IPS-18a (cell line): ENCODE data around the gene HOXA5.
A peak's percentile ranks its signal among the peaks of the same experiment; 100 is the strongest.

ENCODE experiments used
- H3K27ac ChIP-seq: one replicate; pipeline ENCODE4 v1.5.1; 2013; ENCODE audit warnings: low read length
- H3K27me3 ChIP-seq: one replicate; pipeline ENCODE4 v1.6.1; 2013; ENCODE audit warnings: mild to moderate bottlenecking, low read length; ENCODE audit not compliant: control insufficient read depth, insufficient read depth
- H3K36me3 ChIP-seq: one replicate; pipeline ENCODE4 v1.6.1; 2013; ENCODE audit warnings: low read depth, low read length; ENCODE audit not compliant: control insufficient read depth
- H3K4me1 ChIP-seq: one replicate; pipeline ENCODE4 v1.6.1; 2013; ENCODE audit warnings: low read depth, low read length; ENCODE audit not compliant: control insufficient read depth
- H3K4me3 ChIP-seq: one replicate; pipeline ENCODE4 v1.5.1; 2013; ENCODE audit warnings: low read length
- H3K9ac ChIP-seq: one replicate; pipeline ENCODE4 v1.6.1; 2013; ENCODE audit warnings: mild to moderate bottlenecking, low read length, moderate library complexity
- H3K9me3 ChIP-seq: one replicate; pipeline ENCODE4 v1.6.1; 2013; ENCODE audit warnings: low read depth, low read length; ENCODE audit not compliant: control insufficient read depth

Gene HOXA5

GRCh38 chr7:27138472-27138871, 5.0 kb downstream of the HOXA5 start:
- H3K36me3 ChIP-seq: no peaks in the 10 kb centered on the region
- peaks cover 3% of the 10 kb centered on the region for H3K4me1 ChIP-seq
- no peak overlapping the region for H3K27ac ChIP-seq
- peaks cover 3% of the 10 kb centered on the region for H3K9me3 ChIP-seq
- peaks cover 100% of the 10 kb centered on the region for H3K27me3 ChIP-seq
- H3K4me3 ChIP-seq: no peak overlapping the region
- no peak overlapping the region for H3K9ac ChIP-seq

GRCh38 chr7:27137640-27138315, 5.7 kb downstream of the HOXA5 start:
- peaks cover 100% of the 10 kb centered on the region for H3K27me3 ChIP-seq

DNA sequence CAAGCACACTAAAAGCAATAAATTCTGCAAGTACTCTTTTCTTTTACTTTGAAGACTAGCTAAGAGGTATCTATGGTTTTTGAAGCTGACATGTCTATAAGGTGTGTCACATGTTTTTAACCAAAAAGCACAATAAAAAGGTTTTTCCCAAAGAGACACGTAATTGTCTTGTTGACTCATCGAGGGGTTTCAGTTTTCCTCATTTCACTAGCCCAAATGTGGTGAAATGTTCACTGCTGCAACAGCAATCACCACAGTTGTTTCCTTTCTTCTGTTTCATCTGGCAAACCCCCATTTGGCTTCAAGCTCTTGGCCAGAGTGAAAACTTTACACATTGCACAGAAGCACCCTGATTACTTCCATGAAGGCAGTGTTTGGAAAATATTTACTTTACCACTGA, 9.1 kb downstream of the HOXA5 start:
- H3K4me1 ChIP-seq: peaks cover 5% of the 10 kb centered on the region
- H3K27ac ChIP-seq: no peak overlapping the region
- no peak overlapping the region for H3K9ac ChIP-seq
- no peak overlapping the region for H3K4me3 ChIP-seq
- H3K9me3 ChIP-seq: no peaks in the 10 kb centered on the region
- peaks cover 100% of the 10 kb centered on the region for H3K27me3 ChIP-seq
- no peaks in the 10 kb centered on the region for H3K36me3 ChIP-seq

More at GRCh38 chr7:27137640-27138315, 5.7 kb downstream of the HOXA5 start:
- Histone ChIP-seq H3K4me1 (peaks cover 3% of the 10 kb centered on the region), H3K9ac (no peak overlapping the region), H3K4me3 (no peak overlapping the region), H3K9me3 (peaks cover 3% of the 10 kb centered on the region), H3K36me3 (no peaks in the 10 kb centered on the region), H3K27ac (no peak overlapping the region)

DNA sequence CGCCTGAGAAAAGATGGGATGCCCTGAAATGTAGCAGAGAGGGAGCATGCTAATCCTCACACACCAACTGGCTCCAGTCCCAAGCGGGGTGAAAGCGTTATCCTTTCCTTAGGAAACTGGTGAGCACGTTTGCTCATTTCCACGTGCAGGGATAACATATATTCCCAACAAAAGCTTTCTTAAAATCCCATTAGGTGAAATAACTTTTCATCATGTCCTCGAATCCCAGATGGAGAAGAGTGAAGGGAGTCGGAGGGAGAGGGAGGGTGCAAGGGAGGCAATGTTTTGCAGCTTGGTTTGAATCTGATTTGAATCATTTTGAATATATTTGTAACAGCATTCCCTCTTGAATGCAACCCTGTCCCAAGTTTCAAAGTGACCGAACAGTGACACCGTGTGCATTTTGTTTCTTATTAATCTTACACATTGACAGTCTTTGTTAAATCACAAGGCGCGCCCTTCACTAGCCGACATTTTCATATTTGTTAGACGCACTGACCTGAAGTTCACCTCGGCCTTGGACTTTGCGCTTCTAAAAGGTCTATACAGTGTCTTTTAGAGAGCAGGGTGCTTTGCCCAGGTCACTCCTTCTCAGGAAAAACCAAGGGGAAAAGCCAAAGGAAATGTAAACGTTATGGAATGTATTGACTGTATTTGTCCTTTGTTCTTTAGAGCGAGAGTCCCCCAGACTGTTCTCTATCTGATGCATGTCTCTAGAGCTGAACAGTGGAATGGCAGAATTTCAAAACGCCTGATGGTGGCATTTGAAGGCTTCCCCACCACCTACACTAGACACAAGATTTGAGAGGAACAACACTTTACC, 9.9 kb downstream of the HOXA5 start:
- Histone ChIP-seq H3K27me3 (peaks cover 100% of the 10 kb centered on the region), H3K9me3 (no peaks in the 10 kb centered on the region), H3K9ac (no peak overlapping the region), H3K4me3 (no peak overlapping the region), H3K36me3 (no peaks in the 10 kb centered on the region), H3K27ac (no peak overlapping the region), H3K4me1 (peaks cover 5% of the 10 kb centered on the region)

GRCh38 chr7:27132978-27133377, 10.5 kb downstream of the HOXA5 start:
- H3K4me3 ChIP-seq: no peak overlapping the region
- H3K27me3 ChIP-seq: peaks cover 100% of the 10 kb centered on the region
- H3K4me1 ChIP-seq: peaks cover 5% of the 10 kb centered on the region
- H3K27ac ChIP-seq: no peak overlapping the region
- H3K9me3 ChIP-seq: no peaks in the 10 kb centered on the region
- no peak overlapping the region for H3K9ac ChIP-seq
- no peaks in the 10 kb centered on the region for H3K36me3 ChIP-seq

- H3K36me3 ChIP-seq: no peaks in the 10 kb centered on the region
- H3K4me3 ChIP-seq: no peak overlapping the region
- peaks cover 5% of the 10 kb centered on the region for H3K4me1 ChIP-seq
- H3K9me3 ChIP-seq: no peaks in the 10 kb centered on the region
- H3K27me3 ChIP-seq: peaks cover 100% of the 10 kb centered on the region
- H3K27ac ChIP-seq: no peak overlapping the region
- no peak overlapping the region for H3K9ac ChIP-seq
Observed at GRCh38 chr7:27132214-27132613, 11.3 kb downstream of the HOXA5 start.

DNA sequence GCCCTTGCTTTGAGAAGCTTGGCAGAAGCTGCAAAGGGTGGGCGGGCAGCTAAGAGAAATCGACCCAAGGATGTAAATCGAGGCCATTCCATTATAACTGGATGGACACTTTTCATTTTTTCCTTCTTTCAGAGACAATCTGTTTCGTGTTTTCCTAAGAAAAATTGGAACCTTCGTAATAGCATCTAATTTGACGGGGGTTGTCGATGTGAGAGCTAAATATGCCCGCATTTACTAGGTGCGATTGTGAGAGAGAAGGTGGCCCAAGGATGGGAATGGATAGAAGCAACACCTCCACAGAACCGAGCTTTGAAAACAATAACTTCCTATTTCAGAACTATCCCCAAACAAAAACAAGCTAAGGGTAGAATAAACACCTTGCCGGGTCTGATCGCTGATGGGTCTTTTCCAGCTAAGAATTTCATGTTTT, 12.1 kb downstream of the HOXA5 start:
- H3K9me3 ChIP-seq: no peaks in the 10 kb centered on the region
- no peak overlapping the region for H3K27ac ChIP-seq
- peaks cover 100% of the 10 kb centered on the region for H3K27me3 ChIP-seq
- peaks cover 5% of the 10 kb centered on the region for H3K4me1 ChIP-seq
- H3K4me3 ChIP-seq: peak overlapping the region; percentile 48
- no peaks in the 10 kb centered on the region for H3K36me3 ChIP-seq
- H3K9ac ChIP-seq: no peak overlapping the region

DNA sequence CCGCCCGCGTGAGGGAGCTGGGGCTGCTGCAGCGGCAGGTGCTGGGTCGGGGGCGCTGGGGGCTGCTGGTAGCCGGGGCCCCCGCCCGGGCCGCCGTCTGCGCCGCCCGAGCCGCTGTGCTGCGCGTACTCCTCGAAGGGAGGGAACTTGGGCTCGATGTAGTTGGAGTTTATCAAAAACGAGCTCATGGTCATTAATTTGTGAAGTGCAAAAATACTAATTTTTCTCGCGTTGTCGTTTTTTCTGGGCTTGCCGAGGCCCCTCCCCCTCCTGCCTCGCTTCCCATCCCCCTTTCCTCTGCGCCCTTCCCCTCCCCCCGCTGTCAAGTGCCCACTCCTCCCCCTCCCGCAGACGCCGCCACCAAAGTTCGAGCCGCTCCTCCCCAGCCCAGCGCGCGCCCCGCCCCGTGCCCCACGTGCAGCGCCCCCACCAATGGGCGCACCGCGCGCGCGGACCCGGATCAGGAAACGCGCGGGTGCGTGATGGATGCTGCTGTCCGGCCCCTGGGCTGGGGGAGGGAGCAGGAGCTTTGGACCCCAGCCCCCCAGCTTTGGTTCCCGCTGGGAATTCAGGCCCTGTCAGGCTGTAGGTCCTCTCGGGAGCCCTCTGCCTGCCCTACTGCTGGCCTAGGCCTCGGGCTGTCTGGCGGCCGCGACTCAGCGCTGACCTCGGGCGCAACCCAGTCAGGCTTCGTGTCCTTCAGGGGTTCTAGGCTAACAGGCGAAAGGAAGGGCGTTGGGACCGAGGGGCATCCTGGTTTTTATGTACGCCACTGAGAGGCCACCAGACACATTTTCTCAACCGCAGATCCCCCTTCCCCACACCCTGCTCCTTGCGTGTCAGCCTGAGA, 12.7 kb downstream of the HOXA5 start, which contains the start of gene HOXA4:
TSS of gene HOXA4 (minus strand) at position 218 of the 850 bp plus-strand sequence. CDS start at position 194, 24 bp downstream.
- Histone ChIP-seq H3K27me3 (peaks cover 100% of the 10 kb centered on the region), H3K9ac (no peak within 1 kb of the TSS), H3K9me3 (no peaks in the 10 kb centered on the region), H3K27ac (no peak within 1 kb of the TSS), H3K36me3 (no peaks in the 10 kb centered on the region), H3K4me3 (peak within 1 kb of the TSS; percentile 48), H3K4me1 (peaks cover 5% of the 10 kb centered on the region)

DNA sequence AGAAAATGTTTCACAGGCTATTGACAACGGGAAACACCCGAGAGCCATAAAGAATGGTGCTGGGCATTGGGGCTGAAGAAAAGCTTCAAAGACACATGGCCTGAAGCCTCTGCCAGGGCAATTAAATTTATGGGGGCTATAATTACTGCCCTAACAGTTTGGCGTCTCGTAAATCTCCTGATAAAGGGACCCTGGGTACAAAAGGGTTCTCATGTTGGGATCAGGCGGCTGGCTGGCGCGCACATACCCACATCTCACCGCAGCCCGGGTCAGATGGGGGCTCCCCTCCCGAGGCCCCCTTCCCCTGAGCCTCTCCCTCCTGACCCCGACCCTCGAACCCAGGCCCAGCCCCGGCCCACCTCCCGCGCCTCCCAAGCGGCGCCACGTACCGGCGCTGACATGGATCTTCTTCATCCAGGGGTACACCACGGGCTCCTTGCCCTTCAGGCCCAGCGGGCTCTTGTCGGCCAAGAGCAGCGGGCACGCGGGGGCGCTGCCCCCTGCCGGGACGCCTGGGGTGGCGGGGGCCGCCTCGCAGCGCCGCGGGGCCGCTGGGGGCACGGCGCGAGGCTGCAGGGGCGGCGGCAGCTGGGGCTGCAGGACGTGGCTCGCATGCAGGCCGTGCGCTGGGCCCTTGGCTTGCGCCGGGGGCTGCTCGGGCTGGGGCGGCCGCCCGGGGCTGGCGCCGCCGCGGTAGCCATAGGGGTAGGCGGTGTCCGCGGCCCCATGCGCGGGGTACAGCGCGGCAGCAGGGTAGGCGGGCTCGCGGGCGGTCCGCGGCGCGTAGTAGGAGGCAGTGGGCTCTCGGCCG, 13.5 kb downstream of the HOXA5 start:
- Histone ChIP-seq H3K4me1 (peaks cover 5% of the 10 kb centered on the region), H3K9me3 (no peaks in the 10 kb centered on the region), H3K9ac (no peak overlapping the region), H3K4me3 (no peak overlapping the region), H3K27me3 (peaks cover 100% of the 10 kb centered on the region), H3K36me3 (no peaks in the 10 kb centered on the region), H3K27ac (no peak overlapping the region)

DNA sequence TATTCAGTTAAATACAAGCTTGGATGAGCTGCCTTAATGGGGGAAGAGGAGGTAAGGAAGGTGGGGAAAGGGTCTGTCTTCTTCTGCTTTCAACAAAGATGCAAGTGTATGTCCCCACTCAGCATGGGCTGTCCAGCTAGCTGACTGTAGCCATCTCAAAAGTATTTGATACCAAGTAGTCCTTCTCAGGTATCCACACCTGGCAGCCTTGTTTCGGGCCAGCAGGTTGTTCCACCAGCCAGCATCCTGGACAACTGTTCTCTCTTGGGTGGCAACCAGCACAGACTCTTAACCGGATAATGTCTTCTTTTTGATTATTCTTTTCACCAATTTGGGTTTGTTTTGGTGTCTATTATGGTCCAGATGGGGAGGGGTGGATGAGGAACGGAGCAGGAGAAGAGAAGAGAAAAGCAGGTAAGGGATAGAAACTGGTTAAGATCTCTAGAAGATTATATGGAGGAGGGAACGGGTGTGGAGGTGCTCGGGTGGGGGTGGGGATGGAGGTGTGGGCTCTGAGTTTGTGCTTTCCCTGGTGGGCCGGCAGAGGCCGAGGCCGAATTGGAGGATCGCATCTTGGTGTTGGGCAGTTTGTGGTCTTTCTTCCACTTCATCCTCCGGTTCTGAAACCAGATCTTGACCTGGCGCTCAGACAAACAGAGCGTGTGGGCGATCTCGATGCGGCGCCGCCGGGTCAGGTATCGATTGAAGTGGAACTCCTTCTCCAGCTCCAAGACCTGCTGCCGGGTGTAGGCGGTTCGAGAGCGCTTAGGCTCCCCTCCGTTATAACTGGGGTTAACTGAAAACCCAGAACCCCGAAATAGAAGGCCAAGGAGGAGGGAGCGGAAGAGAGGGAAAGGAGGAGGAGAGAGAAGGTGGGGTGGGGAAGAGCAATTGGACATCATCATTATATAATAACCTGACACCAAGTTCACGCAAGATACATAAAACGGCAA, 14.4 kb downstream of the HOXA5 start:
- Histone ChIP-seq H3K4me1 (peaks cover 5% of the 10 kb centered on the region), H3K27ac (no peak overlapping the region), H3K9ac (no peak overlapping the region), H3K36me3 (no peaks in the 10 kb centered on the region), H3K27me3 (peaks cover 100% of the 10 kb centered on the region), H3K4me3 (no peak overlapping the region), H3K9me3 (no peaks in the 10 kb centered on the region)
